Esophagus (tissue), 2 donors: ENCODE results near the gene CCDC167. TPM values are rescaled to one million over a fixed set of nuclear protein-coding genes. Genes with fewer than 3 reads are reported as not detected.

Experiments used
- H3K27ac ChIP-seq, 2 donors: one replicate each; pipeline ENCODE4 v1.5.1; 2013; ENCODE audit warnings: low read depth in 2 of 2, mild to moderate bottlenecking in 2 of 2, inconsistent platforms in 1 of 2, low read length in 1 of 2, moderate library complexity in 1 of 2
- H3K27me3 ChIP-seq, 2 donors: one replicate each; pipeline ENCODE4 v1.6.1; 2013; ENCODE audit warnings: low read length in 2 of 2, control low read depth in 1 of 2, mild to moderate bottlenecking in 1 of 2; ENCODE audit not compliant: insufficient read depth in 2 of 2, control insufficient read depth in 1 of 2
- H3K36me3 ChIP-seq, 2 donors: one replicate each; pipeline ENCODE4 v1.6.1; 2013; ENCODE audit warnings: low read length in 1 of 2; ENCODE audit not compliant: control insufficient read depth in 2 of 2, insufficient read depth in 2 of 2
- H3K4me1 ChIP-seq, 2 donors: one replicate each; pipeline ENCODE4 v1.6.1; 2013; ENCODE audit warnings: low read length in 1 of 2; ENCODE audit not compliant: control insufficient read depth in 2 of 2, insufficient read depth in 2 of 2
- H3K4me3 ChIP-seq, 2 donors: one replicate each; pipeline ENCODE4 v1.5.1; 2013; ENCODE audit warnings: low read length in 2 of 2, mild to moderate bottlenecking in 2 of 2, low read depth in 1 of 2, moderate library complexity in 1 of 2
- H3K9me3 ChIP-seq, 2 donors: one replicate each; pipeline ENCODE4 v1.6.1; 2013; ENCODE audit warnings: mild to moderate bottlenecking in 2 of 2, low read depth in 1 of 2, low read length in 1 of 2, moderate library complexity in 1 of 2; ENCODE audit not compliant: control insufficient read depth in 2 of 2, insufficient read depth in 1 of 2
- WGBS, 2 donors: extraction: QIAGEN DNeasy Blood & Tissue Kit; methylation state at CpG; one replicate each; pipeline ENCODE4 v1.1.7; 2013; 5-methylcytosine and 5-hydroxymethylcytosine counted together
- polyA plus RNA-seq, 2 donors: library from polyadenylated mRNA; stranded (reverse); fragments of 200-250 nt; gene quantifications; one replicate each; pipeline ENCODE4 v1.2.3, GENCODE V29; 2013
- donor health status: healthy with polysubstance abuse.
- donor health status: Bipolar disorder and iron deficiency.

The CCDC167 gene
- polyA plus RNA-seq, 2 donors, result 24.1 to 44.6 TPM

- no peaks in the 10 kb centered on the region for H3K9me3 ChIP-seq
- no peaks in the 10 kb centered on the region for H3K36me3 ChIP-seq
- H3K27me3 ChIP-seq, result no peaks in the 10 kb centered on the region
- H3K4me3 ChIP-seq, result no peak overlapping the region
- WGBS, 2 donors, result 53 to 60% methylated on average over 38 of the region's 38 CpGs
- H3K27ac ChIP-seq, result no peak overlapping the region
- peaks cover 4 to 7% of the 10 kb centered on the region in 2 donors for H3K4me1 ChIP-seq
Observed at GRCh38 chr6:37492991-37493660, 6.6 kb downstream of the CCDC167 start.

DNA sequence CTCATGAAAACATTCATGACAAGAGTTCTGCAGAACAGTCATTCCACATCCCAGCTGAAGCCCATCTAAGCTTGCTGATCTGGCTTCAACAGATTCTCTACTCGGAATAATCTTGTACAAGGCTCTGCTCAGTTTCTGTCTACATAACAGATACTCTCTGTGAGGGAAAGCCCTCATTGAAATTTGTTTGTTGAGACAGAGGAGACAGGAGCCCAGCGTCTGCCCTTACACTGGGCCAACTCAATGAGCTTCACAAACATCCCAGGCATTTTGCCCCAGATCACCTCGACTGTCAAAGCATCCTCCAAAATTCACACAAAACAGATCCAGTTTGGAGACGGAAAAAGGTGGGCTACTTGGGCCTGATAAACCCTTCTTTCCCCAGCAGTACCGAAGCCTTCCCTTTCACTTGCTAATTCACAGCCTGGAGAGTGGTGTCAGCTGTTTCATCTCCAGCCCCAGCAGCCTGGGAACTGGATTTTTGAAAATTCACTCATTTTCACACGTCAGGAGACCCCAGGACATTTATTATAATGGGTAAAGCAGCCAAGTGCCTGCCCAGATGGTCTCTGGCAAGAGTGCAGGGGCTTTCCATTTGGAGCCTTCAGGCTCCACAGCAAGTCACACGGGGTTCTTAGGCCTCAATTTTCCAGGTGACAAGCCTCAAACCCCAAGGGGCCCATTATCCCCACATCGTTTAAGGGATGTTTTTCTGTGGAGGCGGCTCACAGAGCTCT is 7.3 kb downstream of the CCDC167 start:
- peaks cover 4 to 7% of the 10 kb centered on the region in 2 donors for H3K4me1 ChIP-seq
- H3K27me3 ChIP-seq, result no peaks in the 10 kb centered on the region
- no peaks in the 10 kb centered on the region for H3K9me3 ChIP-seq
- H3K36me3 ChIP-seq, result no peaks in the 10 kb centered on the region
- H3K27ac ChIP-seq, result no peak overlapping the region
- H3K4me3 ChIP-seq, result no peak overlapping the region
- 49 to 58% methylated on average over 9 of the region's 9 CpGs for WGBS, 2 donors

- Histone ChIP-seq H3K36me3 (no peaks in the 10 kb centered on the region), H3K4me1 (peaks cover 4 to 7% of the 10 kb centered on the region in 2 donors), H3K9me3 (no peaks in the 10 kb centered on the region), H3K27me3 (no peaks in the 10 kb centered on the region), H3K4me3 (no peak overlapping the region), H3K27ac (no peak overlapping the region)
- WGBS, 2 donors, result 77 to 83% methylated on average over 5 of the region's 5 CpGs
Observed at GRCh38 chr6:37491830-37492208, 7.9 kb downstream of the CCDC167 start.

GRCh38 chr6:37491171-37491829 is 8.4 kb downstream of the CCDC167 start:
- no peak overlapping the region for H3K27ac ChIP-seq
- no peaks in the 10 kb centered on the region for H3K36me3 ChIP-seq
- peaks cover 4 to 7% of the 10 kb centered on the region in 2 donors for H3K4me1 ChIP-seq
- no peak overlapping the region for H3K4me3 ChIP-seq
- H3K27me3 ChIP-seq, result no peaks in the 10 kb centered on the region
- no peaks in the 10 kb centered on the region for H3K9me3 ChIP-seq
- WGBS, 2 donors, result 69 to 72% methylated on average over 12 of the region's 12 CpGs

DNA sequence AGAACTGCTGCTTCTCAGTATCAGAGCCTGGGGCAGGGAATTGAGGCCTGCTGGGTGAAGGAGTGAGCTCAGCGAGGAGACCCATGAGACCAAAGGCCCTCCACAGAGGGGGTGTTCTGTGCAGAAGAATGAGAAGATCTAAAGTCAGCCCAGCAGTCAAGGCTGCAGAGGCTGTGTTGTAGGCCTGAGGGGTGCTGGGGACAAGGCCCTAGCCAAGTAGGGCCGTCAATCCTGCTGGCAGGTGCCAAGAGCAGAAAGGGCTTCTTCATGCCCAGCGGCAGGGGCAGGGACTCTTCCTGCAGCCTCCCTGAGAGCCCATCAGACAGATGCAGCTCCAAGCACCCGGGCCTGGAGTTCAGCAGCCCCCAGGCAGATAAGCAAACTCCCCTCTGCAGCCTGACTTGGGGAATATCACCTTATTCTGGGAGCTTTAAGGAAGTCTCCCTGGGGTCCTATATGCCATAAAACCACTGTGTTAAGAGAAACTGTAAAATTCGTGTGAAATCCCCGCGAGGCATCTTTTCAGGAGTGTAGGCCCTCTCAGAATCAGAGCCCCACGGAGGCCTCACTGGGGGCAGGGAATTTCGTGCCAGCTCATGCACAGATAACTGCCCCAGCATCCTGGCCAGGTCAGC is 9.0 kb downstream of the CCDC167 start:
- H3K9me3 ChIP-seq, result no peaks in the 10 kb centered on the region
- no peak overlapping the region for H3K4me3 ChIP-seq
- WGBS, 2 donors, result 69 to 75% methylated on average over 9 of the region's 9 CpGs
- no peak overlapping the region for H3K27ac ChIP-seq
- H3K36me3 ChIP-seq, result no peaks in the 10 kb centered on the region
- no peaks in the 10 kb centered on the region for H3K27me3 ChIP-seq
- H3K4me1 ChIP-seq, result peaks cover 4 to 7% of the 10 kb centered on the region in 2 donors

- H3K27ac ChIP-seq, result no peak overlapping the region
- no peaks in the 10 kb centered on the region for H3K27me3 ChIP-seq
- no peak overlapping the region for H3K4me3 ChIP-seq
- WGBS, 2 donors, result 43 to 52% methylated on average over 10 of the region's 10 CpGs
- H3K9me3 ChIP-seq, result no peaks in the 10 kb centered on the region
- H3K36me3 ChIP-seq, result no peaks in the 10 kb centered on the region
- peaks cover 4 to 7% of the 10 kb centered on the region in 2 donors for H3K4me1 ChIP-seq
Observed at GRCh38 chr6:37489697-37490336, 9.9 kb downstream of the CCDC167 start.

DNA sequence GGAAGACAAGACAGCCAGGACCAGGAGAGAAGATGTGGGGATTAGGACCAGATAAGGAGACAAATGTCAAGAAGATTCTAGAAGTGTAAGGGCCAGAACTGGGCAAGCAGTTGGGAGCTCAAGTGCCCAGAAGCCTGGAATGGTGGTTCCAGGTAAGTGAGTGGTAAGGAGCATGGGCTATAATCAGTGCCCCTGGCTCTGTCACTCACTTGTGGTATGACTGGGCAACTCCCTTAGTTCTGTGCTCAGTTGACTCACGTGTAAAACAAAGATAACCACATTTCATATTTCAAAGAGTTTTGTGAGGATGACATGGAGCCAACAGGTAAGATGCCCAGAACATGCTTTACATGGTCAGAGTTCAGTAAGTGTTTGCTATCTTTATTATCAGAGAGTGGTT is 11.2 kb downstream of the CCDC167 start:
- WGBS, 2 donors, result 41 to 45% methylated on average over 1 of the region's 1 CpG
- no peaks in the 10 kb centered on the region for H3K9me3 ChIP-seq
- no peak overlapping the region for H3K27ac ChIP-seq
- peaks cover 0 to 3% of the 10 kb centered on the region in 2 donors for H3K36me3 ChIP-seq
- peaks cover 4% of the 10 kb centered on the region in 2 donors for H3K4me1 ChIP-seq
- no peaks in the 10 kb centered on the region for H3K27me3 ChIP-seq
- no peak overlapping the region for H3K4me3 ChIP-seq

- Histone ChIP-seq H3K27ac (no peak overlapping the region), H3K36me3 (peaks cover 0 to 10% of the 10 kb centered on the region in 2 donors), H3K9me3 (no peaks in the 10 kb centered on the region), H3K4me1 (peaks cover 0 to 4% of the 10 kb centered on the region in 2 donors), H3K27me3 (no peaks in the 10 kb centered on the region), H3K4me3 (no peak overlapping the region)
- 79 to 80% methylated on average over 9 of the region's 9 CpGs for WGBS, 2 donors
Observed at GRCh38 chr6:37487591-37488380, 11.9 kb downstream of the CCDC167 start.
